ENCODE measurements around the gene CAND2. TPM values are rescaled to one million over a fixed set of nuclear protein-coding genes. Genes with fewer than 3 reads are reported as not detected.

CAND2 gene
- total and polyA plus RNA-seq, 9 of the 15 experiments (the other 6 are each of a cell fraction or from before 2014, with no cell fraction given) = 0.91 to 14.9 (median 4.3) TPM

DNA sequence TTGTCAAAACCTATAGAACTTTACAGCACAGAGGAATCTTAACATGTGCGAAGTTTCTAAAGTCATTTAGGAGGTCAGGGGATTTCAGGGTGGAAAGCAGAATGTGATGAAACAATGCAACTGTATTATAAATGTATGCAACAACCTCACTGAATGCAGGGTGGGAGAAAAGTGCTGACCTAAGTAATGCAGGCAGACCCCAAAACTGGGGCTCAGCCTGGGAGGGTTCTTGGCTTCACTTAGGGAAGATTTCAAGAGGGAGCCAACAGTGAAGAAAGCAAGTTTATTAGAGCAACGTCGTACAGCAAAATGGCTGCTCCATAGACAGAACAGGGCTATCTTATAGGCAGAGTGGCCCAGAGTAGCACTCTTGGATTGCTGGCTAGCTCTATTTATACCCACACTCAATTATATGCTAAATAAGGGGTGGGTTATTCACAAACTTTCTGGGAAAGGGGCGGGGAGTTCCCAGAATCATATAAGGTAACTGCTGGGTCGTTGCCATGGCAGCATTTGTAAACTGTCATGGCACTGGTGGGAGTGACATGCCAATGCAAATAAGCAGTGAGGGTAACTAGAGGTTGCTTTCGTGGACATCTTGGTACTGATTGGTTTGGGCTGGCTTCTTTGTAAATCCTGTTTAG, 14.2 kb upstream of the CAND2 start (continued):
- TF ChIP-seq, protein P1, sequence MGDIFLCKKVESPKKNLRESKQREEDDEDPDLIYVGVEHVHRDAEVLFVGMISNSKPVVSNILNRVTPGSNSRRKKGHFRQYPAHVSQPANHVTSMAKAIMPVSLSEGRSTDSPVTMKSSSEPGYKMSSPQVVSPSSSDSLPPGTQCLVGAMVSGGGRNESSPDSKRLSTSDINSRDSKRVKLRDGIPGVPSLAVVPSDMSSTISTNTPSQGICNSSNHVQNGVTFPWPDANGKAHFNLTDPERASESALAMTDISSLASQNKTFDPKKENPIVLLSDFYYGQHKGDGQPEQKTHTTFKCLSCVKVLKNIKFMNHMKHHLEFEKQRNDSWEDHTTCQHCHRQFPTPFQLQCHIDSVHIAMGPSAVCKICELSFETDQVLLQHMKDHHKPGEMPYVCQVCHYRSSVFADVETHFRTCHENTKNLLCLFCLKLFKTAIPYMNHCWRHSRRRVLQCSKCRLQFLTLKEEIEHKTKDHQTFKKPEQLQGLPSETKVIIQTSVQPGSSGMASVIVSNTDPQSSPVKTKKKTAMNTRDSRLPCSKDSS (IDR thresholded peaks at IDR 0.05; ENCODE audit: low read depth, partially characterized antibody) = no peak
- TF ChIP-seq HNRNPK (IDR thresholded peaks at IDR 0.05; ENCODE audit: low read depth, low read length, poor library complexity, severe bottlenecking) (no peak), ZNF444 (CRISPR knock-in tag; IDR thresholded peaks at IDR 0.05) (no peak), NELFE (IDR thresholded peaks at IDR 0.05; ENCODE audit: insufficient read depth, insufficient read length) (no peak), STAG1 (CRISPR knock-in tag; IDR thresholded peaks at IDR 0.05; ENCODE audit: borderline replicate concordance) (no peak), NFIX (CRISPR knock-in tag; IDR thresholded peaks at IDR 0.05; ENCODE audit: low read depth) (no peak), HEY1 (CRISPR knock-in tag; IDR thresholded peaks at IDR 0.05; ENCODE audit: borderline replicate concordance) (no peak)
- TF ChIP-seq, protein P2, sequence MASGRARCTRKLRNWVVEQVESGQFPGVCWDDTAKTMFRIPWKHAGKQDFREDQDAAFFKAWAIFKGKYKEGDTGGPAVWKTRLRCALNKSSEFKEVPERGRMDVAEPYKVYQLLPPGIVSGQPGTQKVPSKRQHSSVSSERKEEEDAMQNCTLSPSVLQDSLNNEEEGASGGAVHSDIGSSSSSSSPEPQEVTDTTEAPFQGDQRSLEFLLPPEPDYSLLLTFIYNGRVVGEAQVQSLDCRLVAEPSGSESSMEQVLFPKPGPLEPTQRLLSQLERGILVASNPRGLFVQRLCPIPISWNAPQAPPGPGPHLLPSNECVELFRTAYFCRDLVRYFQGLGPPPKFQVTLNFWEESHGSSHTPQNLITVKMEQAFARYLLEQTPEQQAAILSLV (tag; IDR thresholded peaks at IDR 0.05) = no peak
- TF ChIP-seq, protein P3, sequence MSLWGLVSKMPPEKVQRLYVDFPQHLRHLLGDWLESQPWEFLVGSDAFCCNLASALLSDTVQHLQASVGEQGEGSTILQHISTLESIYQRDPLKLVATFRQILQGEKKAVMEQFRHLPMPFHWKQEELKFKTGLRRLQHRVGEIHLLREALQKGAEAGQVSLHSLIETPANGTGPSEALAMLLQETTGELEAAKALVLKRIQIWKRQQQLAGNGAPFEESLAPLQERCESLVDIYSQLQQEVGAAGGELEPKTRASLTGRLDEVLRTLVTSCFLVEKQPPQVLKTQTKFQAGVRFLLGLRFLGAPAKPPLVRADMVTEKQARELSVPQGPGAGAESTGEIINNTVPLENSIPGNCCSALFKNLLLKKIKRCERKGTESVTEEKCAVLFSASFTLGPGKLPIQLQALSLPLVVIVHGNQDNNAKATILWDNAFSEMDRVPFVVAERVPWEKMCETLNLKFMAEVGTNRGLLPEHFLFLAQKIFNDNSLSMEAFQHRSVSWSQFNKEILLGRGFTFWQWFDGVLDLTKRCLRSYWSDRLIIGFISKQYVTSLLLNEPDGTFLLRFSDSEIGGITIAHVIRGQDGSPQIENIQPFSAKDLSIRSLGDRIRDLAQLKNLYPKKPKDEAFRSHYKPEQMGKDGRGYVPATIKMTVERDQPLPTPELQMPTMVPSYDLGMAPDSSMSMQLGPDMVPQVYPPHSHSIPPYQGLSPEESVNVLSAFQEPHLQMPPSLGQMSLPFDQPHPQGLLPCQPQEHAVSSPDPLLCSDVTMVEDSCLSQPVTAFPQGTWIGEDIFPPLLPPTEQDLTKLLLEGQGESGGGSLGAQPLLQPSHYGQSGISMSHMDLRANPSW (CRISPR knock-in tag; IDR thresholded peaks at IDR 0.05) = no peak
- TF ChIP-seq, protein P4, sequence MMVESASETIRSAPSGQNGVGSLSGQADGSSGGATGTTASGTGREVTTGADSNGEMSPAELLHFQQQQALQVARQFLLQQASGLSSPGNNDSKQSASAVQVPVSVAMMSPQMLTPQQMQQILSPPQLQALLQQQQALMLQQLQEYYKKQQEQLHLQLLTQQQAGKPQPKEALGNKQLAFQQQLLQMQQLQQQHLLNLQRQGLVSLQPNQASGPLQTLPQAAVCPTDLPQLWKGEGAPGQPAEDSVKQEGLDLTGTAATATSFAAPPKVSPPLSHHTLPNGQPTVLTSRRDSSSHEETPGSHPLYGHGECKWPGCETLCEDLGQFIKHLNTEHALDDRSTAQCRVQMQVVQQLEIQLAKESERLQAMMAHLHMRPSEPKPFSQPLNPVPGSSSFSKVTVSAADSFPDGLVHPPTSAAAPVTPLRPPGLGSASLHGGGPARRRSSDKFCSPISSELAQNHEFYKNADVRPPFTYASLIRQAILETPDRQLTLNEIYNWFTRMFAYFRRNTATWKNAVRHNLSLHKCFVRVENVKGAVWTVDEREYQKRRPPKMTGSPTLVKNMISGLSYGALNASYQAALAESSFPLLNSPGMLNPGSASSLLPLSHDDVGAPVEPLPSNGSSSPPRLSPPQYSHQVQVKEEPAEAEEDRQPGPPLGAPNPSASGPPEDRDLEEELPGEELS (CRISPR knock-in tag; IDR thresholded peaks at IDR 0.05; ENCODE audit: borderline replicate concordance) = no peak
- TF ChIP-seq, protein P5, sequence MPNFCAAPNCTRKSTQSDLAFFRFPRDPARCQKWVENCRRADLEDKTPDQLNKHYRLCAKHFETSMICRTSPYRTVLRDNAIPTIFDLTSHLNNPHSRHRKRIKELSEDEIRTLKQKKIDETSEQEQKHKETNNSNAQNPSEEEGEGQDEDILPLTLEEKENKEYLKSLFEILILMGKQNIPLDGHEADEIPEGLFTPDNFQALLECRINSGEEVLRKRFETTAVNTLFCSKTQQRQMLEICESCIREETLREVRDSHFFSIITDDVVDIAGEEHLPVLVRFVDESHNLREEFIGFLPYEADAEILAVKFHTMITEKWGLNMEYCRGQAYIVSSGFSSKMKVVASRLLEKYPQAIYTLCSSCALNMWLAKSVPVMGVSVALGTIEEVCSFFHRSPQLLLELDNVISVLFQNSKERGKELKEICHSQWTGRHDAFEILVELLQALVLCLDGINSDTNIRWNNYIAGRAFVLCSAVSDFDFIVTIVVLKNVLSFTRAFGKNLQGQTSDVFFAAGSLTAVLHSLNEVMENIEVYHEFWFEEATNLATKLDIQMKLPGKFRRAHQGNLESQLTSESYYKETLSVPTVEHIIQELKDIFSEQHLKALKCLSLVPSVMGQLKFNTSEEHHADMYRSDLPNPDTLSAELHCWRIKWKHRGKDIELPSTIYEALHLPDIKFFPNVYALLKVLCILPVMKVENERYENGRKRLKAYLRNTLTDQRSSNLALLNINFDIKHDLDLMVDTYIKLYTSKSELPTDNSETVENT (CRISPR knock-in tag; IDR thresholded peaks at IDR 0.05) = no peak
- TF ChIP-seq, protein P6, sequence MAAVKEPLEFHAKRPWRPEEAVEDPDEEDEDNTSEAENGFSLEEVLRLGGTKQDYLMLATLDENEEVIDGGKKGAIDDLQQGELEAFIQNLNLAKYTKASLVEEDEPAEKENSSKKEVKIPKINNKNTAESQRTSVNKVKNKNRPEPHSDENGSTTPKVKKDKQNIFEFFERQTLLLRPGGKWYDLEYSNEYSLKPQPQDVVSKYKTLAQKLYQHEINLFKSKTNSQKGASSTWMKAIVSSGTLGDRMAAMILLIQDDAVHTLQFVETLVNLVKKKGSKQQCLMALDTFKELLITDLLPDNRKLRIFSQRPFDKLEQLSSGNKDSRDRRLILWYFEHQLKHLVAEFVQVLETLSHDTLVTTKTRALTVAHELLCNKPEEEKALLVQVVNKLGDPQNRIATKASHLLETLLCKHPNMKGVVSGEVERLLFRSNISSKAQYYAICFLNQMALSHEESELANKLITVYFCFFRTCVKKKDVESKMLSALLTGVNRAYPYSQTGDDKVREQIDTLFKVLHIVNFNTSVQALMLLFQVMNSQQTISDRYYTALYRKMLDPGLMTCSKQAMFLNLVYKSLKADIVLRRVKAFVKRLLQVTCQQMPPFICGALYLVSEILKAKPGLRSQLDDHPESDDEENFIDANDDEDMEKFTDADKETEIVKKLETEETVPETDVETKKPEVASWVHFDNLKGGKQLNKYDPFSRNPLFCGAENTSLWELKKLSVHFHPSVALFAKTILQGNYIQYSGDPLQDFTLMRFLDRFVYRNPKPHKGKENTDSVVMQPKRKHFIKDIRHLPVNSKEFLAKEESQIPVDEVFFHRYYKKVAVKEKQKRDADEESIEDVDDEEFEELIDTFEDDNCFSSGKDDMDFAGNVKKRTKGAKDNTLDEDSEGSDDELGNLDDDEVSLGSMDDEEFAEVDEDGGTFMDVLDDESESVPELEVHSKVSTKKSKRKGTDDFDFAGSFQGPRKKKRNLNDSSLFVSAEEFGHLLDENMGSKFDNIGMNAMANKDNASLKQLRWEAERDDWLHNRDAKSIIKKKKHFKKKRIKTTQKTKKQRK (IDR thresholded peaks at IDR 0.05; ENCODE audit: borderline replicate concordance, low read depth, low read length) = no peak

All from K562 (cell line).